ENCODE results near the gene DOK6.
"Not testable (repeated sequence)": the region's sequence is repeated elsewhere in the genome, so short reads cannot be mapped to it uniquely, and the experiment has no call there.

DOK6 gene

GRCh38 chr18:69819460-69819859 is 418.8 kb downstream of the DOK6 start:
- DNase-seq, result no peak

DNA sequence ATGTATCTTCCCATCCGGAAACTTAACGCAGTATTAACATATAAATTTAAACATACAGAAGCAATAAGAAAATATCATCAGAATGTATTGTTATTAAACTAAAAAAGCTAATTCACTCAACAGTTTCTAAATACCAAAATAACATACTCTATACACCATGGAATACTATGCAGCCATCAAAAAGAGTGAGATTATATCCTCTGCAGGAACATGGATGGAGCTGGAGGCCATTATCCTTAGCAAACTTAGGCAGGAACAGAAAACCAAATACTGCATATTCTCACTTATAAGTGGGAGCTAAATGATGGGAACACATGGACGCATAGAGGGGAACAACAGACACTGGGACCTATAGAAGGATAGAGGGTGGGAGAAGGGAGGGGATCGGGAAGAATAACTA is 419.9 kb downstream of the DOK6 start:
- DNase-seq, result no peak

DNA sequence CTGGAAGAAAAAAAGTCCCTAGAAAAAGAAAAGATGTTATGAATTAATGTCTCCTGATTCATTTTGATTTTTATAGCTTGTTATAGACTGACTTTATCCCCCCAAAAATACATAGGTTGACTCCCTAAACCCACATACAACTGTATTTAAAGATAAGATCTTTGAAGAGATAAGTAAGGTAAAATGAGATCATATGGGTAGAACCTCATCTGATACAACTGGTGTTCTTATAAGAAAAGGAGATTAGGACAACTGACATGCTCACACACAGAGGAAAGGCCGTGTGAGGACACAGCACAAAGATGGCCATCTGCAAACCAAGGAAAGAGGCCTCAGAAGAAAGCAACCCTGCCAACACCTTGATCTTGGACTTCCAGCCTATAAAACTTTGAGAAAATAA is 429.5 kb downstream of the DOK6 start:
- no peak for DNase-seq

DNA sequence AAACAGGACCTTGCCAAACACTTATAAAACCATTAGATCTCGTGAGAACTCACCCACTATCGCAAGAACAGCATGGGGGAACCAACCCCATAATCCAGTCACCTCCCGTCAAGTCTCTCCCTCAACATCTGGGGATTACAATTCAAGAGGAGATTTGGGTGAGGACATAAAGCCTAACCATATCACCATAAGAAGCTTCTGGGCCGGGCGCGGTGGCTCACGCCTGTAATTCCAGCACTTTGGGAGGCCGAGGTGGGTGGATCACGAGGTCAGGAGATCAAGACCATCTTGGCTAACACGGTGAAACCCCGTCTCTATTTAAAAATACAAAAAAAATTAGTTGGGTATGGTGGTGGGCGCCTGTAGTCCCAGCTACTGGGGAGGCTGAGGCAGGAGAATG is 434.3 kb downstream of the DOK6 start:
- not testable (repeated sequence) for DNase-seq

DNA sequence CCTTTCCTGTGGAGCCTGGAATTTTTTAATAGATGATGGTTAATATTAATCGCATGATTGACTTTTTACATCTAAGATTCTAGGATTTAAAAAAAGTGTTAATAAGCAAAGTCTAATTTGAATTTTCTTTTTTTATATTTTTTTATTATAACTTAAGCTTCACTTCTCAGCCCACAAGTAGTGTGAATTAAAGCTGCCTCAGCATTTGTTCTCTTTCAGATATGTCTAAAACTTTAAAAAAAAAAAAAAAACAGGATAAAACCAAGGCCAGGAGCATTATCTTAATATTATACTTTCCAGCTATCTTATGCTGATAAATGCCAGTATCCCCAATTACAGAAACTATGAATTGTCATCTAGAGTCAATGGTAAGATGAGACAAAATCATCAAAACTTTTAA is 437.3 kb downstream of the DOK6 start:
- DNase-seq, result no peak

GRCh38 chr18:69838620-69839411 is 438.1 kb downstream of the DOK6 start:
- peak; percentile 54 for DNase-seq

DNA sequence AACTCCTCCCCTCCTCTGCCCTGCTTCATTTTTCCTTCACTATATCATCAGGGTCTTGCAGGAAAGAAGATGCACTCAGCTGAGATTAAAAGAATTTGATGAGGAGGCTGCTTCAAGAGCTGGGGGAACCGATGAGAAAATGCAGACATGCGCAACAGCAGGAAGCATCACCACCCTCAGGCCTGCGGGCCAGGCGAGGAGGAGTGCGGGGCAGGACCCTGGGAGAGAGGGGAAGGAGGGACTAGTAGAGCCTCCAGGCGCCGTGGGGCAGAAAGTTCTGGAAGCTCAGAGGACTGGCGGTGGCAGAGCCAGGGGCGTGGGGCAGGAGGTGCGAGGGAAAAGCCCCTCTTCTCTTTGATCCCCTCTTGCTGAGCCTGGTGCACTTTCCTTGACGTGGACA is 438.8 kb downstream of the DOK6 start:
- no peak for DNase-seq

DNA sequence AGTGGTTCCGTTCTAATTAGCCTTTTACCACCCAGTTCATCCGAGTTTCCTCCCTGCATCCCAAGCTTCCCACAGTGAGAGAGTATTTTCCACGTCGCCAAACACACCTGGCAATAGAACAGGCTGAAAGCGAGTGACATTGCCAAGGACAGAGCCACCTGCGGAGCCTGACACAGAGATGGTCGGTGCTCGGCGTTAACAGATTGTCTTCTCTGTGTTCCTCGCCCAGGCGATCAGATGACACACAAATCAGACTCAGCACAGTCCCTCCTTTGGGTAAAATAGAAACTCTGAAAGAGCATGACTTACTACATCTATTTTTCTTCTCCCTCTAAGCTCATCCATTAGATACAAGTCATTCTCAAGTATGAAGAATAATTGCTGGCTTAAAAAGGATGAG is 439.3 kb downstream of the DOK6 start:
- DNase-seq, result no peak

GRCh38 chr18:69840445-69840844 is 439.8 kb downstream of the DOK6 start:
- no peak for DNase-seq

DNA sequence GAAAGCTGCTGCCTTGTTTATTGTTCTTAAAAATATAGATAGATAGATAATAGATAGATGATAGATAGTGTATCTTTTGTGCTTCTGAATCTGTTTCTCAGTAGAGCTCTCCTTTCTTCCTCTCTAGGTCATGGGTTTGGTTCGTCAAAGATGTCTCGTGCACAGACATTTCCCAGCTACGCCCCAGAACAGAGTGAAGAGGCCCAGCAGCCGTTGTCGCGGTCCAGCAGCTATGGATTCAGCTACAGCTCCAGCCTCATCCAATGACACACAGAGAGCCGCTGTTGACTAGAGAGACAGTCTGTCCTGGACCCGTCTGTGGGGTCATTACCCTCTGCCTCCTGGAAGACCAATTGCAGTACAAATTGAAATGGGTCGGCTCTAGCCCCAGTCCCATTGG is 440.4 kb downstream of the DOK6 start:
- no peak for DNase-seq

GRCh38 chr18:69843015-69843414 is 442.3 kb downstream of the DOK6 start:
- no peak for DNase-seq

- DNase-seq, result no peak
These were observed 444.0 kb downstream of the DOK6 start for GRCh38 chr18:69844656-69845055.

GRCh38 chr18:69845593-69846506 is 445.2 kb downstream of the DOK6 start:
- DNase-seq, result no peak

DNA sequence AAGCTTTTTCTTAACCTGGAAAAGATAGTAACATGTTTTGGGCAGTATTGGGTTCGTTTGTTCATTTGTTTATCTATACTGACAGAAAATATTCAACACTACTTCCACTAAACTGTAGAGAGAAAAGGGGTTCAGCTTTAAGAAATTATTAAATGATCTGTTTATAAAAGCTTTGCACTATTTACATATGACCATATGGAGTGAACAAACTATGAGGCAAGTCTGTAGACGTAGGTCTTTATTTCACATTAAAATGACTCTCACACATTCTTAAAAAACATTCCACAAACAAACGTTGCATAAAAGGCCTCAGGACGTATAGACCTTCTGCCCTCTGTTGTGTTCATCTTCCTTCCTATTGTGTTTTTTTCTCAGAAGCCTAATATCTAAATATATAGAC is 452.4 kb downstream of the DOK6 start:
- no peak for DNase-seq

- no peak for DNase-seq
These were observed 453.8 kb downstream of the DOK6 start for GRCh38 chr18:69854455-69854854.

- DNase-seq, result no peak
These were observed 458.2 kb downstream of the DOK6 start for GRCh38 chr18:69858897-69859296.

DNA sequence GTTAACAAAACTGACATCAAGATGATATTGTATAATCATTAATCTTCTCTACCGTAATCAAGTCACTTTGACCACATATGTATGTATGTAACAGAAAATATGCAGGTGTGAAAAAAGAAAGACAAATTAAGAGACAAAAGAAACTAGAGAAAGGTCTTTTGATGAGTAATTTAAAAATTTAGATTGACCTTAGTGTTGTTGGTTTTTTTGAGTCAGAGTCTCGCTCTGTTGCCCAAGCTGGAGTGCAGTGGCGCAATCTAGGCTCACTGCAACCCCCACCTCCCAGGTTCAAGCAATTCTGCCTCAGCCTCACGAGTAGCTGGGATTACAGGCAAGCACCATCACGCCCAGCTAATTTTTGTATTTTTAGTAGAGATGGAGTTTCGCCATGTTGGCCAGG is 464.1 kb downstream of the DOK6 start:
- not testable (repeated sequence) for DNase-seq

- DNase-seq, result peak; percentile 4
These were observed 465.1 kb downstream of the DOK6 start for GRCh38 chr18:69865776-69866175.

DNA sequence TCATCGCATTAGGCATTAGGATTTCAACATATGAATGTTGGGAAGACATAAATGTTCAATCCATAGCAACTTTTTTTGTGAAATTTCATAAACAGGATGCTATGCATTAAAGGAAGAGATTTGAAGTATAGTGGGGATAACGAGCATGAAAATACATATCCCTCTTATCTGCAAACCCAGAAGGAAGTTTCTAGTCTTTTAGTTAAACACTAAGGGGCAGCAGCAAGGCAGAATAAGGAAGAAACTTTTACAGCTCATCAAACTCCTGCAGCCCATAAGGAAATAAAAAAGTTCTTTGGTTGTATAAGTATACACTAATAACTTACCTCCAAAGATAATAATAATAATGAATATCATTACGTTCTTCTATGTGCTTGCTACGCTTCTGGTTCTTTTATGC is 465.5 kb downstream of the DOK6 start:
- DNase-seq, result no peak

DNA sequence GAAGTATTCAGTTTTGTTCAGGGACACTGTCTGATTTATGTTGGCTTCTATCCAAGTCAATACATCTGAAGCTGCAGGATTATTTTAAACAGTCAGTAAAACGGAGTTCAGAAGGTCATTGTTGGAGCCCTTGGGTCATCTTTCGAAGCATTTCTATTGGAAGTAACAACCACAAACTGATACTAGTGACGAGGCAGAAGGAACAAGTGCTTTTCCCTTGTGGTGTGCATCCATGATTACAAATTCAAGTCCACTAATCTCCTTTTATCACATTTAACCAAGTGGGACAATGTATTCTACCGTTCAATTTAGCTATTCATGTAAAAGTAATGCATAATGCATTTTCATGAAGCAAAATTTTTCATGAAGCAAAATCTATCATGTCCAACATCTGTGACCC is 470.0 kb downstream of the DOK6 start:
- no peak for DNase-seq

GRCh38 chr18:69871363-69871762 is 470.7 kb downstream of the DOK6 start:
- no peak for DNase-seq

GRCh38 chr18:69872661-69873060 is 472.0 kb downstream of the DOK6 start:
- no peak for DNase-seq

GRCh38 chr18:69874058-69874457 is 473.4 kb downstream of the DOK6 start:
- peak; percentile 7 for DNase-seq

GRCh38 chr18:69876490-69876889 is 475.8 kb downstream of the DOK6 start:
- DNase-seq, result no peak

All from EL (cell line).